HG03442 (cell line): ENCODE data around the gene GFM2.
"Not testable (repeated sequence)": the region's sequence is repeated elsewhere in the genome, so short reads cannot be mapped to it uniquely, and the experiment has no call there.

Source experiments
- ATAC-seq: cut with Tn5 transposase; IDR thresholded peaks from one replicate; pipeline ENCODE4 v1.9.1; 2021; ENCODE audit warnings: mild to moderate bottlenecking, moderate library complexity; ENCODE audit not compliant: unreplicated experiment

The GFM2 gene

DNA sequence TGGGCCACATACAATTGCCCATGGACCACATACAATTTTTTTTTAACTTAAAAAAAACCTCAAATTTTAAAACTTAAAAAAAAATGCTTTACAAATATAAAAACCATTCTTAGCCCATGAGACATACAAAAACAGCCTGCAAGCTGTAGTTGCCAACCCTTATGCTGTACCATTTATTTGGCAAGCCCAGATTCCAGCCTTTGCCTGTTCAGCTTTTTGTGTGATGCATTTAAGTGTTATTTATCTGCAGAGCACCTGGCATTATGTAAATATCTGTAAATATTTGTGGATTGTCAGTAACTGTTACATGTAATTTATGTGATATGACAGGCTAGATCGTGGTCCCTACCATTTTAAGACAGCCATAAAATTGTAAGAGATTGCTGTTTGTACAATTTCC is 49.3 kb downstream of the GFM2 start:
- ATAC-seq: no peak

DNA sequence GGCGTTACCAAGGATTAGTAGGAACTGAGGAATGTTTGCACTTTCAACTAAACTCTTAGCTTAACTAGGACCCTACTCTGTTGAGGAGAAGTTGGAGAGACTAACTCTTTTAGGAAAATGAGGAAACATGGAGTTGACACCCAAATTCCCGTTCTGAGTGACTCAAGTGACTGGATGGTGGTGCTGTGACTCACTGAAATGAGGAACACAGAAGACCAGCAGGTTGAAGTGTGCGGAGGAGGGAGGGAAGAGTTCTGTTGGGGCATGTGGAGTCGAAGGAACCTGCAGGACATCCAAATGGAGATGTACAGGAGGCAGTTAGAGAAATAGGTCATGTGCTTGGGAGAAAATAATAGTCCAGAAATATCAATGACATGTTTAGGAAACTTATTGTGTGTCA is 73.7 kb downstream of the GFM2 start:
- no peak for ATAC-seq

DNA sequence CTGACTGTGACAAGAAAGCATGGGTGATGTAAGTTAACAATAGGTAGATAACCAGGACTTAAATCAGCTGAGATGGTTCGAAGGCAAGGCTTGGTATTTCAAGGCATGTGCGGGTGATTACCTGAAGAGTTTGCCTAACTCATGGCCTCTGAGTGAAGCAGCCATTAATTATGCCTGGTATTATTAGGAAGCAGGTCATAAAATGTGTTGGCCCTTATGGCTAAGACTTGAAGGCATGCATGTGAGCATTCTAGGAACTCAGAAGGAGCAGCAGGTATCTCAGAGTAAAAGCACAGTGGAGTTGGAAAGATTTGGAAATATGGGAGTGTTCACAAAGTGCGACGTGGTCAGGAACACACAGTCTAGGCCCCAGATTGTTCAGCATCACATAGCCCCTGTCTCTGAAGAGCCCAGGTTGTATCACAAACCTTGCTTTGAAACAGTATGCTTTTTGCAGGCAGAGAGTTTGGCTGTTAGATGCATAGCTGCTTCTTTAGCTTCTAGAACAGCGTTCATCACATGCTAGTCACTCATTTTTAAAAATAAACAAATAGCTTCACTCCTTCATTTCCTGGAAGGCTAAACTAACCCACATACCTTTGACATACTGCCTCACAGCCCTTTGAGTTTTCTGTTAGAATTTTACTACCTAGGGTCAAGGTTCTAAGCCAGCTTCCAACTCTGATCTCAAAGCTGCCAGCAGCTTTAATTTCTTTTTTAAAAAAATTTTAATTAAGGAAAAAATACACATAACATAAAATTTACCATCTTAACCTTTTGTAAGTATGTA is 79.8 kb downstream of the GFM2 start:
- ATAC-seq: no peak

DNA sequence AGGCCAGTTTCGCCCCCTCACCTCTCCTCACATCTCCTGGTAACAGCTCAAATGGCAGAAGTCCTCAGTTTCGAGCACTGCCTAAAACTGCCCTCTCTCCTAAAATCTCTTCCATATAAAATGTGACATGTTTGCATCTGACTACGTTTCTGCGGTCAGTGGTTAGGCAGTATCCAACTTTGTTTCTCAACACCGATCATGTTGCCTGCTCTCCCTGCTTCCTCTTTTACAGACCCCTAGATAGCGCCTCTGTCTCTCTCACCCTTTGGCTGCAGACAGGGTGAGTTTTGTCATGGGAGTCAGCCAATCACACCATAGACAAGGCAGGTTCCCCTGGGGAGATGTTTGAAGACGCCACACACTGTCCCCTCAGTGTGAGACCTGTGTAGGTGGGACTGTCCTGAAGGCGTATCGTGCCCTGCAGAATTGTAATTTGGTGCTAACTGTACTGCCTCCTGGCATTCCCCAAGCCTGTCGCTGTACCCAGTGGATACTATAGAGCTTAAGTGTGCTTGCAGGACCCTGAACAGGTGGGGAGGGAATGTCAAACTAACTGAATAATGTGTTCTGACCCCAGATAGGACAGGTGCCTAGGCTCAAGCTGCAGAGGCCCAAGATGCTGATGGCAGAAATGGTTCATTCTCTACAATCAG is 80.8 kb downstream of the GFM2 start:
- ATAC-seq: peak; percentile 59

DNA sequence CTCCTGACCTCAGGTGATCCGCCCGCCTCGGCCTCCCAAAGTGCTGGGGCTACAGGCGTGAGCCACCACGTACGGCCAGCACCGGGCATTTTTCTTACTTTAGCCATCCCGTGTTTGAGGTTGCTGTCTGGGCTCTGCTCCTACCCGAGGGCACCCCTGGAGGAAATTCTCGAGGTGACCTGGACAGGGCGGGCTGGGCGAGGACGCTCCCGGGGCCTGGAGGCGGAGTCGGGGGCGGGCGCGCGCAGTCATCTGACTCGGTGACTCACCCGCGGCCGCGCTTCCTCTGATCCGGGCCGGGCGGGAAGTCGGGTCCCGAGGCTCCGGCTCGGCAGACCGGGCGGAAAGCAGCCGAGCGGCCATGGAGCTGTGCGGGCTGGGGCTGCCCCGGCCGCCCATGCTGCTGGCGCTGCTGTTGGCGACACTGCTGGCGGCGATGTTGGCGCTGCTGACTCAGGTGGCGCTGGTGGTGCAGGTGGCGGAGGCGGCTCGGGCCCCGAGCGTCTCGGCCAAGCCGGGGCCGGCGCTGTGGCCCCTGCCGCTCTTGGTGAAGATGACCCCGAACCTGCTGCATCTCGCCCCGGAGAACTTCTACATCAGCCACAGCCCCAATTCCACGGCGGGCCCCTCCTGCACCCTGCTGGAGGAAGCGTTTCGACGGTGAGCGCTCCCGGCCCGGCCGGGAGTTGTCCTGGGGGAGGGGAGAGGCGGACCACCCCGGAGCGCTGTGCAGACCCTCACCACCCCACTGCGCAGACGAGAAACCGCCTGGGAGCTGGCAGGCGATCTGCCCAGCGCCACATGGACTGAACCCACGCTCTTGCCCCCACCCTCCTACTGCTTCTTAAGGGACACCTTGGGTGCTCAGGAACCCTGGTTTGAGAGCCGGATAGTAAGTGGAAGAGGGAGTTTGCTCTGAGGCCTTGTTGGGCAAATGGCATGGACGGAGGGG is 81.7 kb downstream of the GFM2 start, which contains the start of gene HEXB:
TSS of gene HEXB (plus strand) at position 334 of the 952 bp plus-strand sequence. CDS start at position 362, 28 bp downstream.
- peak; percentile 82 for ATAC-seq

DNA sequence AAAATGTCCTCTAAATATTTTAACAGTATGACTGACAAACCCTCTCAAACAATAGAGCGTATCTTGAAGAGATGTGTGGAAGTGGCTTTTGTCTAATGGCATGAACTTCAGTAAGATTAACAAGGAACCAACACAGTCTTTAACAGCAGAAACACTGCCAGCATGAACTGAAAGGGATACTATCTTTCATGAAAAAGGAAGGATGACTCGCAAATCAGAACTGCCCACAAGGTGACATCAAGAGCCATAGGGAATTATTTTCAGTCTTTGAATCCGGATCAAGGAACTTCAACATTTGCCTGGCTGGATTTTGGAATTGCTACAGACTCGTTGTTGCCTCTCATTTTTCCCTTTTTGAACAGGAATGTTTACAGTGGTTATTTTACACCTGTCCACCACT is 87.0 kb downstream of the GFM2 start:
- no peak for ATAC-seq

DNA sequence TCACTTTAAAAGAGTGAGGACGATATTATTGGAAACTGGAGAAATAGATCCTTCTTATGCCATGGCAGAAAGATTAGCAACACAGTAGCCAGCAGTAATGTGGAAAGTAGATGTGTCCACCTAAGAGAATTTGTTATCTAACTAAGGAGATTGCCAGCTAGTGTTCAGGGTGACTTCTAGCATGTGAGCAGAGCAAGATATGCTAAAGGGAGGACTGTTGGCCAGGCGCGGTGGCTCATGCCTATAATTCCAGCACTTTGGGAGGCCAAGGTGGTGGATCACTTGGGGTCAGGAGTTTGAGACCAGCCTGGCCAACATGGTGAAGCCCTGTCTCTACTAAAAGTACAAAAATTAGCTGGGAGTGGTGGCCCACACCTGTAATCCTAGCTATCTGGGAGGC is 87.6 kb downstream of the GFM2 start:
- not testable (repeated sequence) for ATAC-seq

DNA sequence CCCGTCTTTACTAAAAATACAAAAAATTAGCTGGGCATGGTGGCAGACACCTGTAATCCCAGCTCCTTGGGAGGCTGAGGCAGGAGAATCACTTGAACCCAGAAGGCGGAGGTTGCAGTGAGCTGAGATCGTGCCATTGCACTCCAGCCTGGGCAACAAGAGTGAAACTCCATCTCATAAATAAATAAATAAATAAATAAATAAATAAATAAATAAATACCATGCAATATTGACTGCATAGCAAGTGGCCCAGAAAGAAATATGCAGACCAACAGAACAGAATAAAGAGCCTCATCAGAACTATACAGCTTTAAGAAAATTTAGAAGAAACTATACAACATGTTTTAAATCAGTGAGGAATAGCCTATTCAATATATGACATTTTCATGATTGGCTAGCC is 88.8 kb downstream of the GFM2 start:
- not testable (repeated sequence) for ATAC-seq

DNA sequence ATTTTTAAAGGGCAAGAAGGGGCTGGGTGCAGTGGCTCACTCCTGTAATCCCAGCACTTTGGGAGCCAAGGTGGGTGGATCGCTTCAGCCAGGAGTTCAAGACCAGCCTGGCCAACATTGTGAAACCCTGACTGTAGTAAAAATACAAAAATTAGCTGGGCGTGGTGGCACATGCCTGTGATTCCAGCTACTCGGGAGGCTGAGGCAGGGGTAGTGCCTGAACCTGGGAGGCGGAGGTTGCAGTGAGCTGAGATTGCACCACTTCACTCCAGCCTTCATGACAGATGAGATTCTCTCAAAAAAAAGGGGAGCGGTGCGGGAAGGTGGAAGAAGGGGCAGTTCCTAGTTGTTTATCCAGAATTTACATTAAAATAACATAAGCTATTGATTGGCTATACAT is 90.5 kb downstream of the GFM2 start:
- ATAC-seq: not testable (repeated sequence)

DNA sequence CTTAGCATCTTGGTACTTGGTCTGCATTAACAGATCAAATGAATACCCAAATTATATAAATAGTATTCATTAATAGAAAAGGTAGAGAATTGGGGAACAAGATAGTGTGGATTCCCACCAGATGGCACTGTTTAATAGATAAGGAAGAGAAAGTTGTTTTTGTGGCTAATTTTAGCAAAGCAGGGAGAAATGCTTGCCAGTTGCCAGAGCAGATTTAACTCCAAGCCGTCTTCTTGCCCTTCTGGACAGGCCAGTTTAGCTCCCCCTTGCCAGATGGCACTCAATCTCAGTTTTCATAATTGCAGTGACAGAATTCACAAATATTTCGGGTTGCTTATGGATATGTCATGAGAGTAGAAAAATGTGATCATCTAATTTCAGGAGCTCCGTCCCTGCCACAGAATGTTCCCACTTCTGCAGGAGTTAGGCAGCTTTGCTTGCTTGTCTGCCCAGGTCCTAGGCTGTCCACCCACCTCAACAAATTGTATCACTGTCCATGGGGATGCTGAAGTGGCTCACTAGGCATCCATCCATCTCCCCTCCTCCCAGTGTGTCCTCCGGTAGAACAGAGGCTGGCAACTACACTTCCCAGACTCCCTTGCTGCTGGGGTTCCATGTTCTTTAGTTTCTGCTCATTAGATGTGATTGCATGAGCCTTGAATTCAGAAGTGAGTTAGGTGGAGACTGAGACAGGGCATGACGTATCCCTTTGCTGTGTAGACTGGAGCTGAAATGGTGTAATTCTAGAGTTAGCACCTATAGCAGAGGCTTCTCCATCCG is 93.7 kb downstream of the GFM2 start:
- no peak for ATAC-seq

DNA sequence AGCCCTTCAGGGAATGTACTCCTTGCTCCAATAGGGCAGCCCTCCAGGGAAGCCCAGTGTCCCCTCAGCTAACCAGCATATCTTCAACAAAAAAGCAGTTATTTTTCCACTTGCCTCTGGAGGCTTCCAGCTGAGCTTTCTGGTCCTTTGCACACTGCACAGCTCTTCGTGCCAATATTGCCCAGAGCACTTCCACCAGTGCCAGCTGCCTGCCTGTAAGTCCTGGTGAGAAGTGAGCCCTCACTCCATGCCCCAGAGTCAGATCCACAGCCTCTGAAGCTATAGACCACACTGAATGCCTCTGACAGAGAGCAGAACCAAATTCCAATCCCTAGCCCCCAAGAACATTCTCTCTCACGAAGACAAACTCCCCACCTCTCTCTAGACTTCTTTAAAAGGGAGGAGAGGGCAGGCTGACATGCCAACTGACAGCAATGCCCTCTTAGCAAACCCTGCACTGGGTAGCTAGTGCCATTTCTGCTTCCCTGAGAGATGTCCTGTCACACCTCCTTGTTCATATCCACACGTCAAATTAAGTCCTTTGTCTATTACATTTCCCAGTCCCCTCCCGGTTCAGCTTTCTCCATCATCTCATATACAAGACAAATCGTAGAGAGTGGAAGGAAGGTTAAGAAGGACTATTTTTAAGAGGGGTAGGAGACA is 94.6 kb downstream of the GFM2 start:
- no peak for ATAC-seq
